H1 (cell line): ENCODE results near the gene PPP1R12A. TPM values are rescaled to one million over a fixed set of nuclear protein-coding genes. Genes with fewer than 3 reads are reported as not detected.

Experiments
- CTCF ChIA-PET: fragments of 300-600 bp; sonication (Branson Sonifier 250); formaldehyde crosslinking; loops from one replicate; lab custom pipeline; 2021; ENCODE audit not compliant: partially characterized antibody; lab: Charles Lee
- POLR2A ChIA-PET: fragments of 300-600 bp; sonication (Branson Sonifier 250); formaldehyde crosslinking; loops from one replicate; lab custom pipeline; 2021; ENCODE audit warnings: inconsistent platforms; ENCODE audit not compliant: partially characterized antibody; lab: Charles Lee
- DNase-seq, 2 experiments: peaks; one replicate each; pipeline versions ENCODE4 v3.0.0 to v3.0.0-alpha.2; 2010 to 2022; ENCODE audit warnings: low spot score in 2 of 2, low read depth in 1 of 2, mixed read lengths in 1 of 2
- FAIRE-seq: peaks from 2 replicates; lab custom pipeline; 2011; peaks lifted over from hg19 to GRCh38; lab: Jason Lieb, UNC
- H2AFZ ChIP-seq: 2 replicates; pipeline ENCODE4 v1.8.1; 2012; ENCODE audit warnings: low read length, inconsistent platforms
- H2AK5ac ChIP-seq: 2 replicates; pipeline ENCODE4 v1.6.1; 2013; ENCODE audit warnings: low read depth, low read length
- H2BK120ac ChIP-seq: replicated peaks from 2 replicates; pipeline ENCODE3; 2013; ENCODE audit warnings: low read depth, low read length, inconsistent platforms
- H2BK12ac ChIP-seq: 2 replicates; pipeline ENCODE4 v1.6.1; 2013; ENCODE audit warnings: low read depth, low read length
- H2BK15ac ChIP-seq: 2 replicates; pipeline ENCODE4 v1.6.1; 2013; ENCODE audit warnings: low read length
- H2BK20ac ChIP-seq: 2 replicates; pipeline ENCODE4 v1.6.1; 2013; ENCODE audit warnings: low read length
- H2BK5ac ChIP-seq: 2 replicates; pipeline ENCODE4 v1.6.1; 2013; ENCODE audit warnings: low read depth, low read length
- H3K14ac ChIP-seq: 2 replicates; pipeline ENCODE4 v1.6.1; 2013; ENCODE audit warnings: inconsistent platforms; ENCODE audit not compliant: insufficient read length
- H3K18ac ChIP-seq: 2 replicates; pipeline ENCODE4 v1.6.1; 2013; ENCODE audit warnings: low read length; ENCODE audit errors: extremely low read depth
- H3K23ac ChIP-seq: 2 replicates; pipeline ENCODE4 v1.6.1; 2013; ENCODE audit warnings: inconsistent platforms; ENCODE audit not compliant: insufficient read length
- H3K23me2 ChIP-seq: 2 replicates; pipeline ENCODE4 v1.6.1; 2013; ENCODE audit warnings: low read depth, low read length
- H3K27ac ChIP-seq: 2 replicates; pipeline ENCODE4 v1.6.1; 2011; ENCODE audit warnings: low read depth, low read length, inconsistent platforms
- H3K27me3 ChIP-seq, 4 experiments: replicated peaks in 1 of 4; 1 replicate in 1 of 4; 2 replicates in 3 of 4; pipeline versions ENCODE4 v1.6.1 to v1.8.1; 2011 to 2013; ENCODE audit warnings: low read length in 3 of 4, mild to moderate bottlenecking in 3 of 4, inconsistent platforms in 2 of 4, mixed read lengths in 2 of 4, moderate library complexity in 1 of 4; ENCODE audit not compliant: control insufficient read depth in 3 of 4, insufficient read depth in 3 of 4; ENCODE audit errors: extremely low read depth in 1 of 4
- H3K36me3 ChIP-seq, 4 experiments: 2 replicates each; pipeline versions ENCODE4 v1.6.1 to v1.8.1; 2011 to 2013; ENCODE audit warnings: mild to moderate bottlenecking in 4 of 4, low read length in 3 of 4, moderate library complexity in 2 of 4, control low read depth in 1 of 4, inconsistent platforms in 1 of 4; ENCODE audit not compliant: insufficient read depth in 4 of 4, control insufficient read depth in 2 of 4
- H3K4ac ChIP-seq: replicated peaks from 2 replicates; pipeline ENCODE3; 2013; ENCODE audit warnings: low read length, low read depth, mixed read lengths, inconsistent platforms; ENCODE audit not compliant: insufficient read length
- H3K4me1 ChIP-seq, 4 experiments: replicated peaks in 1 of 4; 1 replicate in 1 of 4; 2 replicates in 3 of 4; pipeline versions ENCODE4 v1.6.1 to v1.8.1; 2011 to 2013; ENCODE audit warnings: low read length in 3 of 4, inconsistent platforms in 2 of 4, mixed read lengths in 1 of 4; ENCODE audit not compliant: insufficient read depth in 4 of 4, control insufficient read depth in 3 of 4
- H3K4me2 ChIP-seq, 2 experiments: 2 replicates each; pipeline versions ENCODE4 v1.6.1 to v1.8.1; 2011 to 2013; ENCODE audit warnings: low read depth in 2 of 2, low read length in 2 of 2, control low read depth in 1 of 2, inconsistent platforms in 1 of 2, mild to moderate bottlenecking in 1 of 2; ENCODE audit not compliant: insufficient read depth in 1 of 2
- H3K4me3 ChIP-seq, 4 experiments: fragments of 200-600, 300-600 bp in 1 of 4; sonication (generic), shearing (Covaris generic), sonication (Bioruptor Twin) in 1 of 4; 2 replicates each; pipeline versions ENCODE4 v1.5.1 to v1.8.1; 2011 to 2016; ENCODE audit warnings: low read length in 4 of 4, low read depth in 3 of 4, control low read depth in 2 of 4, inconsistent platforms in 2 of 4, mild to moderate bottlenecking in 2 of 4, mixed read lengths in 1 of 4, moderate library complexity in 1 of 4; ENCODE audit not compliant: insufficient read depth in 2 of 4; ENCODE audit errors: extremely low read depth in 1 of 4
- H3K56ac ChIP-seq: replicated peaks from 2 replicates; pipeline ENCODE3; 2013; ENCODE audit warnings: low read depth, mild to moderate bottlenecking, mixed read lengths, low read length, inconsistent platforms; ENCODE audit not compliant: insufficient read length
- H3K79me1 ChIP-seq: 2 replicates; pipeline ENCODE4 v1.6.1; 2013; ENCODE audit warnings: low read depth, low read length, control low read depth
- H3K79me2 ChIP-seq, 2 experiments: 2 replicates each; pipeline versions ENCODE4 v1.6.1 to v1.8.1; 2012 to 2013; ENCODE audit warnings: low read length in 2 of 2, mild to moderate bottlenecking in 2 of 2, inconsistent platforms in 1 of 2; ENCODE audit not compliant: insufficient read depth in 2 of 2, control insufficient read depth in 1 of 2
- H3K9ac ChIP-seq, 4 experiments: replicated peaks in 1 of 4; 1 replicate in 1 of 4; 2 replicates in 3 of 4; pipeline versions ENCODE4 v1.6.1 to v1.8.1; 2011 to 2013; ENCODE audit warnings: low read depth in 3 of 4, low read length in 3 of 4, control low read depth in 2 of 4, mild to moderate bottlenecking in 2 of 4, moderate library complexity in 2 of 4, inconsistent platforms in 1 of 4; ENCODE audit errors: extremely low read depth in 1 of 4
- H3K9me3 ChIP-seq, 2 experiments: 2 replicates each; pipeline versions ENCODE4 v1.6.1 to v1.8.1; 2012 to 2013; ENCODE audit warnings: mild to moderate bottlenecking in 2 of 2, moderate library complexity in 2 of 2, control low read depth in 1 of 2, inconsistent platforms in 1 of 2, low read depth in 1 of 2, low read length in 1 of 2, mixed read lengths in 1 of 2; ENCODE audit not compliant: insufficient read depth in 2 of 2
- H4K20me1 ChIP-seq, 2 experiments: replicated peaks in 1 of 2; 2 replicates each; pipeline versions ENCODE3 to v1.8.1; 2011 to 2013; ENCODE audit warnings: inconsistent platforms in 2 of 2, low read length in 2 of 2, mild to moderate bottlenecking in 1 of 2; ENCODE audit not compliant: insufficient read depth in 2 of 2, control insufficient read depth in 1 of 2
- H4K5ac ChIP-seq: 2 replicates; pipeline ENCODE4 v1.6.1; 2013; ENCODE audit warnings: low read length, low read depth, mixed read lengths, inconsistent platforms; ENCODE audit not compliant: insufficient read length
- H4K8ac ChIP-seq: 2 replicates; pipeline ENCODE4 v1.8.0; 2013; ENCODE audit warnings: mild to moderate bottlenecking, moderate library complexity, low read length, inconsistent platforms; ENCODE audit not compliant: insufficient read depth; ENCODE audit errors: extremely low read depth
- H4K91ac ChIP-seq: replicated peaks from 2 replicates; pipeline ENCODE3; 2013; ENCODE audit warnings: low read length, mixed read lengths, inconsistent platforms; ENCODE audit not compliant: insufficient read length
- CTBP2 ChIP-seq: IDR thresholded peaks from 2 replicates; pipeline ENCODE4 v1.7.0; 2011; ENCODE audit warnings: borderline replicate concordance, mild to moderate bottlenecking, moderate library complexity, mixed read lengths, low read length; ENCODE audit not compliant: insufficient read depth, insufficient read length
- JUND ChIP-seq: IDR thresholded peaks from 2 replicates; pipeline ENCODE4 v1.6.1; 2011; ENCODE audit warnings: mild to moderate bottlenecking, improper control_type of control experiment, low read length
- PHF8 ChIP-seq: fragments of 200-600 bp; sonication (generic); conservative IDR thresholded peaks from 2 replicates; pipeline ENCODE4 v1.7.1; 2012; ENCODE audit warnings: low read depth, mild to moderate bottlenecking, inconsistent platforms, low read length, moderate library complexity
- RBBP5 ChIP-seq: IDR thresholded peaks from 2 replicates; pipeline ENCODE4 v1.7.1; 2012; ENCODE audit warnings: low read depth, mild to moderate bottlenecking, inconsistent platforms, low read length, moderate library complexity, borderline replicate concordance
- RXRA ChIP-seq: IDR thresholded peaks from 2 replicates; pipeline ENCODE4 v1.6.1; 2011; ENCODE audit warnings: low read depth, mild to moderate bottlenecking, low read length, moderate library complexity; ENCODE audit not compliant: insufficient read depth
- SIX5 ChIP-seq: IDR thresholded peaks from 2 replicates; pipeline ENCODE4 v1.6.1; 2011; ENCODE audit warnings: mild to moderate bottlenecking, low read depth, low read length
- TEAD4 ChIP-seq: IDR thresholded peaks from 2 replicates; pipeline ENCODE4 v1.6.1; 2012; ENCODE audit warnings: low read depth, low read length, inconsistent platforms, mixed read lengths
- WGBS, 2 experiments: shearing (Covaris generic) in 1 of 2; methylation state at CpG; one replicate each; pipeline versions ENCODE4 v1.1.6 to v1.1.7; 2013 to 2015; ENCODE audit warnings: low lambda C conversion rate in 2 of 2, mixed read lengths in 2 of 2, inconsistent platforms in 1 of 2, low coverage in 1 of 2, missing lambda C conversion rate in 1 of 2; ENCODE audit not compliant: insufficient replicate concordance in 2 of 2, insufficient coverage in 1 of 2, insufficient read length in 1 of 2; ENCODE audit errors: extremely low coverage in 1 of 2, missing lambda C conversion rate in 1 of 2; 5-methylcytosine and 5-hydroxymethylcytosine counted together
- polyA plus RNA-seq, 7 experiments: library from polyadenylated mRNA; depleted of rRNA in 3 of 7; stranded (reverse) in 5 of 7; unstranded in 2 of 7; fragments of >200 nt in 5 of 7; fragments of 200-250 nt in 2 of 7; gene quantifications; 1 replicate in 5 of 7; 2 replicates in 1 of 7; 4 replicates in 1 of 7; pipeline versions ENCODE4 v1.2.1 to v1.2.3, GENCODE V29; 2011 to 2013; ENCODE audit warnings: missing spikeins in 2 of 7, mixed read lengths in 2 of 7
- total RNA-seq: library from RNA; stranded (reverse); fragmentation: NEBNext Ultra II Directional; extraction: Animal tissue kit (Norgen Biotek cat#: 25700); gene quantifications from 2 replicates; pipeline ENCODE4 v1.2.1, GENCODE V29; 2021
- TF ChIP-seq, protein P1 (sequence below): IDR thresholded peaks from 2 replicates; pipeline ENCODE4 v1.6.1; 2012; ENCODE audit warnings: inconsistent platforms

Gene PPP1R12A
- total and polyA plus RNA-seq, 2 of the 8 experiments (the other 6 are each of a cell fraction or from before 2014, with no cell fraction given): 14.7 to 81.5 TPM

DNA sequence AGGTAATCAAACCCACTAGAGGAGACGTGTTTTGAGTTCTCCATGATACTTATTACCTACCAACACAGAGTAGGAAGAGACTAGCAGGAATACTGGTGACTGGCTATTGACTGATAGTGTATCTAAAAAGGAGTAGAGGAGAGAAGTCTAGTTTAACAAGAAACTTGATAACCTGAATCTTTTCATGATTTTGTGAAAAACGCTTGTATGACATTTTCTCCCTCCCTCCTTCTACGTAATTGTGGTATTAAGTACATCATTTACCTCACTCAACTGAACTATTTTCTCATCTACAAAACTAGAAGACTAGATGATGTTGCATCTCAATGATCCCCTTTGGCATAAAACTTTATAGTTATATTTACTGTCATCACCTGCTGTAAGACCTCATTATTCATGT is 107.4 kb downstream of the PPP1R12A start:
- H3K9ac ChIP-seq: no peak overlapping the region
- H2AK5ac ChIP-seq: no peak overlapping the region
- no peak overlapping the region for H2BK5ac ChIP-seq
- H4K91ac ChIP-seq: no peak overlapping the region
- no peak overlapping the region for H4K5ac ChIP-seq
- H3K4ac ChIP-seq: no peak overlapping the region
- H3K56ac ChIP-seq: no peak overlapping the region
- H4K20me1 ChIP-seq: no peaks in the 10 kb centered on the region
- no peak for DNase-seq
- no peak overlapping the region for H2BK20ac ChIP-seq
- CTCF ChIA-PET: no interaction called here
- WGBS, 2 experiments: 96% methylated on average over 3 of the region's 3 CpGs; no CpG with 5 or more reads in 1 of the 2 experiments
- H3K4me1 ChIP-seq: no peaks in the 10 kb centered on the region
- H2AFZ ChIP-seq: no peak overlapping the region
- TF ChIP-seq, protein P1, sequence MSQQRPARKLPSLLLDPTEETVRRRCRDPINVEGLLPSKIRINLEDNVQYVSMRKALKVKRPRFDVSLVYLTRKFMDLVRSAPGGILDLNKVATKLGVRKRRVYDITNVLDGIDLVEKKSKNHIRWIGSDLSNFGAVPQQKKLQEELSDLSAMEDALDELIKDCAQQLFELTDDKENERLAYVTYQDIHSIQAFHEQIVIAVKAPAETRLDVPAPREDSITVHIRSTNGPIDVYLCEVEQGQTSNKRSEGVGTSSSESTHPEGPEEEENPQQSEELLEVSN: no peak
- TF ChIP-seq RXRA (no peak), TEAD4 (no peak), JUND (no peak), SIX5 (no peak), PHF8 (no peak), CTBP2 (no peak), RBBP5 (no peak)
- H3K36me3 ChIP-seq: peaks cover 0 to 10% (median 0%) of the 10 kb centered on the region in 4 experiments; a peak in 2 of 8 replicates
- no peak overlapping the region for H3K18ac ChIP-seq
- FAIRE-seq: no peak
- H3K4me3 ChIP-seq: no peak overlapping the region
- H3K79me1 ChIP-seq: no peaks in the 10 kb centered on the region
- H3K27me3 ChIP-seq: no peaks in the 10 kb centered on the region
- no peak overlapping the region for H3K27ac ChIP-seq
- no peaks in the 10 kb centered on the region for H3K23me2 ChIP-seq
- POLR2A ChIA-PET: interaction anchor here (1.8 kb wide), 1 partner anchor 10 kb away, joined by 5 read pairs; no protein-coding TSS in a partner anchor
- no peaks in the 10 kb centered on the region for H3K9me3 ChIP-seq
- no peaks in the 10 kb centered on the region for H3K79me2 ChIP-seq
- H3K14ac ChIP-seq: no peak overlapping the region
- H2BK15ac ChIP-seq: no peak overlapping the region
- H4K8ac ChIP-seq: no peak overlapping the region
- H3K4me2 ChIP-seq: no peak overlapping the region
- H2BK12ac ChIP-seq: no peak overlapping the region
- no peak overlapping the region for H3K23ac ChIP-seq
- H2BK120ac ChIP-seq: no peak overlapping the region
